HG03064 (cell line): Measurements from ENCODE around the gene ATXN1.
A peak's percentile ranks its signal among the peaks of the same experiment; 100 is the strongest.

Experiments used
- ATAC-seq: cut with Tn5 transposase; IDR thresholded peaks from one replicate; pipeline ENCODE4 v1.9.1; 2021; ENCODE audit warnings: low read depth; ENCODE audit not compliant: unreplicated experiment

The ATXN1 gene

GRCh38 chr6:16594849-16595248, 166.4 kb downstream of the ATXN1 start:
- no peak for ATAC-seq

DNA sequence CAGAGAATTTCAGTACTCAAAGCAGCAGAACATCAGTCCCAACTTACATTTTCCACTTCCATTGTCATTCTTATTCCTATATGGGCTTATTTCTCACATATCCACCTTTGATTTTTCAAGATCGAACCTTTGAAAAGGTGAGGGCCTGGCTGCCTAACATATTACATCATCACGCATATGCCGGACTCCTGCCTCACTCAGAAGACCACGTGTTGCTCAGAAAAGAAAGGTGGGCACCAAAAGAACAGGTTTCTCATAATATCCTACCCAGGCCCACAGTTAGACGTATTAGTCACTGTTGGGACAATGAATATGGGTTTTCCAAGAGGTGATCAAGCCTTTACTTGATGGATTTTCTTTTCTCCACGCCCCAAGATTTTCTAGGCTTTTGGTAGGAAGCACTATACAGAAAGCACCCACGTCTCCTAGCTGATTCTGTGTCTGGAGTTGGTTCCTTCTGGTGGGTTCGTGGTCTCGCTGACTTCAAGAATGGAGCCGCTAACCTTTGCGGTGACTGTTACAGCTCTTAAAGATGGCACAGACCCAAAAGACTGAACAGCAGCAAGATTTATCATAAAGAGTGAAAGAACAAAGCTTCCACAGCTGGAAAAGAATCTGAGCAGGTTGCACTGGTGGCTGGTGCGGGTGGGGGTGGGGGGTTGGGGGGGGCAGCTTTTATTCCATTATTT, 168.9 kb downstream of the ATXN1 start:
- no peak for ATAC-seq

- ATAC-seq = peak; percentile 69
Measured at GRCh38 chr6:16591396-16592222, 169.7 kb downstream of the ATXN1 start.

GRCh38 chr6:16585805-16586204, 175.5 kb downstream of the ATXN1 start:
- ATAC-seq = no peak

DNA sequence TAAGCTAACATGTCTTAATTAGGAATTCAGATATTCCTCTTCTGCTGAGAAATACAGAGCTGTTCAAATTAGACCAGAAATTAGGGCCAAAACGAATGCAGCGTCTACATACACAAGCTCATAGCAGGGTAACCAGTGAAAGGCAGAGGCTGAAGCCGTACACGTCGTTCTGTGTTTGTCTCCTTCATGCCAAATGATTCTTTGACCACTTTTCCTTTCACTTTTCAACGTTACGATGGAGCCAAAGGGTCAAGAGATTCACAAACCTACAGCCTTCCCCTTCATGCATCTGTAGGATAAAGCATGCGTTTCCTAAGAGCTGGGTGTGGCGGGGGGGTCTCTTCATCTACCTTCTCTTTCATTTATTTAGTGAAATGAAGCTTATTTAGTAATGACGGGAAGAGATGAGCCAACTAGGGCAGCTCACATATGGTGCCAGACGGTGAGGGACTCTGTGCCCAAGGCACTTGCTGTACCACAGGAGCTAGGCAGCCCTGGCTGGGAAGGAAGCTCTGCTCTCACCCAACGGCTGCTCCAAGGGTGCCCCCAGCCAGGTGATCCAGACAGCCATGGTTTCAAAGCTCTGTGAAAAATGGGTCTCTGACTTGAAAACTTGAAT, 178.0 kb downstream of the ATXN1 start:
- ATAC-seq = peak; percentile 59

- ATAC-seq = no peak
Measured at GRCh38 chr6:16582446-16583143, 178.7 kb downstream of the ATXN1 start.

DNA sequence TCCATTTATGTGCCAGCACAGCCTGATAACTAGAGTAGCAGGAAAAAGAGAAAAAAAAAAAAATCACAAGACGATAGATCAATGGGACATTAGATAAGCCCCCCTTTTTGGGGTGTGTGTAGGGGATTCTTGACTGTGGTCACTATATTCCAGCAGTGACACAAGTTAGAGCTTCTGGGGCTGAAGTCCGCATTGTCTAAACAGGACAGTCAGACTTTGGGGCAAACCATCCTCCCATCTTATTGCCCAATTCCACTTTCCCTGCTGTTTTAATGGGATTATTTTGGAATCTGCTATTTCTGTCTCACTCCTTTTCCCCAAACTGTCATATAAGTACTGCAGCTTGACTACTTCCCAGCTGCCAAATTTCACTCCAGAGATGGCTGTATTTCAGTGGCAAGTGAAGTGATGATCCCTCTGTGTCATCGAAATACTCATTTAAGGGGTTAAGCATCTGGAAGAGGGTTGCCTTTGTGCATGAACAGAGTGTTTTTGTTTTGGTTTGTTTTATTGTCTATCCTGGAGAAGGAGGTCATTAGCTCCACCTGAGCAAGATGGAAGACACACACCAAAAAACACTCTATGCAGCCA, 182.5 kb downstream of the ATXN1 start:
- ATAC-seq = no peak

- ATAC-seq = peak; percentile 83
Measured at GRCh38 chr6:16576451-16577368, 184.6 kb downstream of the ATXN1 start.

GRCh38 chr6:16575655-16576054, 185.6 kb downstream of the ATXN1 start:
- ATAC-seq = no peak

- ATAC-seq = no peak
Measured at GRCh38 chr6:16572943-16573342, 188.3 kb downstream of the ATXN1 start.

DNA sequence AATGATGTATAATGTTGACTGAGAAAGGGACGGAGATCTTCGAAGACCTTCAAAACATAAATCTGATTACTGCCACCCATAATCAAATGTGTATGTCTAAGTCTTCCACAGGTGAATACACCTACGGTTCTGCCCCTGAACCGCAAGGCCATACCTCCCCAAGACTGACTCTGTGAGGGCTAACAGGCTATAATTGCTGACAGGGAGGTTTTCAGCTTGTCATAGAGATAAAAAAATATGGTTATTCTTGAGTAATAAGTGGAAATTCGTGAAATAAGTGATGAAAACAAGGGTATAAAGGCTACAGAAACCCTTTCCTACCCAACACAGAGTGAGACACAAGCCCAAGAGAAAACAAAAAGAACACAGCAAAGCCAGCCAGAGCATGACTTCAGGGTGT, 188.9 kb downstream of the ATXN1 start:
- no peak for ATAC-seq

- ATAC-seq = no peak
Measured at GRCh38 chr6:16570946-16571345, 190.3 kb downstream of the ATXN1 start.

DNA sequence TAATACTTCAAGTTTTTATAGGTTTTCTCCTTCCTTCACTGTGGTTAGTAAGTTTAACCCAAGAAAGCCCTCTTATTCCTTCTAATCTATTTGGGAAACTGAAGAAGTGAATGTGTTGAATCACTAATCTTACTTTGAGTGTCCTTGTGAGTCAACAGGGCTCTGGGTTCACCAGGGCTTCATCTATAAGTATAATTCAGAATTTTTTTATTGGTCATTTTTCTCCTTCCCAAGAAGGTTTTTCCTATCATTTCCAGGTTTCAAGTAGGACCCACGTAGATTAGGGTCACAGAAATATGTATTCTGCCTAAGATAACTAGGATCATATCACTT, 191.1 kb downstream of the ATXN1 start:
- ATAC-seq = no peak

GRCh38 chr6:16568128-16568527, 193.1 kb downstream of the ATXN1 start:
- ATAC-seq = no peak

DNA sequence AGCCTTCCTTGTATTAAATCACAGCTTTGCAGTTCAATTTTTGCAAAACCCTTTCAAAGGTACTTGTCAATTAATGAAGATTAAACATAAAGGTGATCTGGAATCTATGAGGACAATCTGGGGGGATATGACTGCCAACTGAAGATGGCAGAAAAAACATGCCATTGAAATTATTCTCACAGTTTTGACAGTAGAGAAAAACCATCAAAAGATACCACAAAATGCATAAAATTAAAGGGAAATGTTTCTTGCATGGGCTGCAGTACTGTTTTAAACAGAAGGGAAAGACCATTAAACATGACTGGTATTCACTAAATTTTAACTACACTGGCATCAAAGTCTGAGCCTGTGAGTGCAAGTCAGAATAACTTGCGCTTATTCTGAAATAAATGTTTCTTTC, 194.2 kb downstream of the ATXN1 start:
- no peak for ATAC-seq

- ATAC-seq = no peak
Measured at GRCh38 chr6:16564436-16564835, 196.8 kb downstream of the ATXN1 start.

DNA sequence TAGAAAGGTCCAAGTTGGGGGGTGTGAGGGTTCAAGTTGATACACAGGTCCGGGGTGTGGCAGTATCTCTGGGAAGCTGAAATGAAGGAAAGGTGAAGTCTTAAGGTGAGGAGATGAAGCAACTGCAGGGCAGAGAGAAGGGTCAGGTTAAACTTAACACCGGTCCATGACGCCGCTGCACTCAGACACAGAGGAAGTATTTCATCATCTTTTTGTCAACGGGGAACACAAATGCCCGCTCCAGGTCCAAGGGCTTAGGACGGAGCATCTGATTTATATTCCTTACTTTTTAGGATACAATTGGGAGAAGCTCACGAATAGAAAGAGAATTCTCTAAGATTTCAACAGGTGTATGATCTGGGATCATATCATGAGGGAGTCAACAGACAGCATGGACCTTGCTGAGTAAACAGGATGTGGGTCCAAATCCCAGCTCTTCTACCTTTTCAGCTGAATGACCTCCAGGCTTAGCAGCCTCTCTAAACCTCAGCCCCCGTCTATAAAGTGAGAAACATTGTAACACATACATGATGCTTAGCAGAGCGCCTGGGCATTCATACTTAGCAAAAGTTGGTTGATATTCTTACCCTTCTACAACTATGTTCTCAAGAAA, 197.5 kb downstream of the ATXN1 start:
- ATAC-seq = no peak

GRCh38 chr6:16562498-16562897, 198.8 kb downstream of the ATXN1 start:
- ATAC-seq = no peak

DNA sequence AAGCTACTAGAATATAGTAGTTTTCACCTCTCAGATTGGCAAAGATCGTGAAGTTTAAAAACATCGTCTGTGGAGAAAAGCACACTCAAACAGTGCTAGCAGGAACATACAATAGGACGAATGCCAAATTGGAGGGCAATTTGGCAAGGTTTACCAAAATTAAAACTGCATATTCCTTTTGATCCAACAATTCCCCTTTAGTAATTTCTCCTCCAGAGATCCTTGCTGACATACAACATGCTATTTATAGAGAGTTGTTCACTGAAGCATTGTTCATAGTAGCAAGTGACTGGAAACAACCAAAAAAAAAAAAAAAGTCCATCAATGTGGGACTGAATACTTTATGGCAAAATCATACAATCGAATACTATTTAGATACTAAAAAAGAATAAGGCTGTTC, 202.2 kb downstream of the ATXN1 start:
- ATAC-seq = no peak
